HCT116 (cell line): ENCODE data around the gene IQCM. TPM values are rescaled to one million over a fixed set of nuclear protein-coding genes. Genes with fewer than 3 reads are reported as not detected.

Source experiments
- ATAC-seq: fragments of 200-7000 bp; cut with Tn5 transposase; 2 replicates; pipeline ENCODE4 v1.9.1; 2020; ENCODE audit warnings: mild to moderate bottlenecking, moderate library complexity
- BruUV-seq: library from RNA; stranded (reverse); fragments of 400-500 nt; replicated peaks from 2 replicates; lab custom pipeline; 2021; lab: Mats Ljungman, UMichigan
- CTCF ChIA-PET: fragments of 300-600 bp; sonication (Branson Sonifier 250); formaldehyde crosslinking; loops from one replicate; lab custom pipeline; 2021; ENCODE audit warnings: antibody characterized with exemption; lab: Charles Lee
- POLR2A ChIA-PET: fragments of 300-600, 350-600 bp; sonication (Branson Sonifier 250); formaldehyde crosslinking; loops from one replicate; lab custom pipeline; 2021; ENCODE audit warnings: antibody characterized with exemption; lab: Charles Lee
- RAD21 ChIA-PET, 2 experiments: fragments of 300-600 bp; sonication (Branson Sonifier 250); formaldehyde crosslinking; loops; one replicate each; lab custom pipeline; 2023; ENCODE audit warnings: low total read pairs in 2 of 2; ENCODE audit not compliant: uncharacterized antibody in 2 of 2, unreplicated experiment in 2 of 2, low non-redundant PET in 1 of 2; lab: Charles Lee
- DNase-seq: peaks from one replicate; pipeline ENCODE4 v3.0.0-alpha.2; 2010; ENCODE audit warnings: low read depth, low spot score
- H2AFZ ChIP-seq: fragments of 200-600 bp; shearing (Covaris generic), sonication (generic); 2 replicates; pipeline ENCODE4 v1.6.1; 2017; ENCODE audit warnings: low read depth, mixed run types, mixed read lengths, antibody characterized with exemption, low read length; ENCODE audit not compliant: poor library complexity, severe bottlenecking
- H3K27ac ChIP-seq: 2 replicates; pipeline ENCODE4 v1.5.1; 2012; ENCODE audit warnings: low read depth, low read length
- H3K27me3 ChIP-seq: fragments of 200-600 bp; sonication (generic); 2 replicates; pipeline ENCODE4 v1.6.1; 2016; ENCODE audit warnings: mixed run types, low read length, mixed read lengths; ENCODE audit not compliant: insufficient read depth
- H3K36me3 ChIP-seq, 2 experiments: fragments of 200-500 bp in 1 of 2; fragments of 200-600 bp in 1 of 2; sonication (Bioruptor generic) in 1 of 2; sonication (generic) in 1 of 2; 2 replicates each; pipeline versions ENCODE4 v1.5.1 to v1.6.1; 2014 to 2016; ENCODE audit warnings: low read length in 2 of 2, inconsistent platforms in 1 of 2, mixed read lengths in 1 of 2, mixed run types in 1 of 2; ENCODE audit not compliant: insufficient read depth in 2 of 2, control insufficient read depth in 1 of 2
- H3K4me1 ChIP-seq, 2 experiments: fragments of 200-600 bp in 1 of 2; sonication (generic) in 1 of 2; 2 replicates each; pipeline versions ENCODE4 v1.5.1 to v1.6.1; 2012 to 2017; ENCODE audit warnings: low read length in 2 of 2, inconsistent platforms in 1 of 2, mild to moderate bottlenecking in 1 of 2, mixed read lengths in 1 of 2, mixed run types in 1 of 2, moderate library complexity in 1 of 2; ENCODE audit not compliant: insufficient read depth in 2 of 2, control insufficient read depth in 1 of 2
- H3K4me2 ChIP-seq: fragments of 200-600 bp; sonication (generic); 2 replicates; pipeline ENCODE4 v1.6.1; 2017; ENCODE audit warnings: mixed run types, low read length, mixed read lengths
- H3K4me3 ChIP-seq, 2 experiments: fragments of 200-600 bp in 1 of 2; sonication (generic) in 1 of 2; replicated peaks in 1 of 2; 2 replicates each; pipeline ENCODE4 v1.5.1; 2011 to 2016; ENCODE audit warnings: low read length in 2 of 2, control low read depth in 1 of 2, low read depth in 1 of 2, mild to moderate bottlenecking in 1 of 2, mixed read lengths in 1 of 2, mixed run types in 1 of 2
- H3K79me2 ChIP-seq: fragments of 200-600 bp; sonication (generic); 2 replicates; pipeline ENCODE4 v1.6.1; 2017; ENCODE audit warnings: mild to moderate bottlenecking, mixed run types, low read length, moderate library complexity, mixed read lengths; ENCODE audit not compliant: insufficient read depth
- H3K9ac ChIP-seq: fragments of 200-600 bp; sonication (generic); 2 replicates; pipeline ENCODE4 v1.6.1; 2016; ENCODE audit warnings: low read length, mixed read lengths
- H3K9me2 ChIP-seq: fragments of 200-600 bp; sonication (generic), shearing (Covaris generic); 2 replicates; pipeline ENCODE4 v1.6.1; 2017; ENCODE audit warnings: mixed run types, mild to moderate bottlenecking, moderate library complexity; ENCODE audit not compliant: insufficient read depth
- H3K9me3 ChIP-seq, 2 experiments: fragments of 200-500 bp in 1 of 2; fragments of 200-600 bp in 1 of 2; sonication (Bioruptor generic) in 1 of 2; sonication (generic) in 1 of 2; 2 replicates each; pipeline ENCODE4 v1.6.1; 2014 to 2017; ENCODE audit warnings: low read length in 2 of 2, mixed read lengths in 2 of 2, inconsistent platforms in 1 of 2, low read depth in 1 of 2, mild to moderate bottlenecking in 1 of 2, mixed run types in 1 of 2, moderate library complexity in 1 of 2; ENCODE audit not compliant: control insufficient read depth in 1 of 2, insufficient read depth in 1 of 2
- H4K20me1 ChIP-seq: fragments of 200-600 bp; sonication (generic), shearing (Covaris generic); 2 replicates; pipeline ENCODE4 v1.6.1; 2017; ENCODE audit warnings: mixed run types, mild to moderate bottlenecking, moderate library complexity; ENCODE audit not compliant: insufficient read depth
- ELF1 ChIP-seq: IDR thresholded peaks from 2 replicates; pipeline ENCODE4 v1.6.1; 2012; ENCODE audit warnings: low read depth, borderline replicate concordance
- EZH2phosphoT487 ChIP-seq: fragments of 200-600 bp; IDR thresholded peaks from 2 replicates; pipeline ENCODE4 v1.6.1; 2018; ENCODE audit warnings: antibody characterized with exemption, borderline replicate concordance
- JUND ChIP-seq: IDR thresholded peaks from 2 replicates; pipeline ENCODE4 v1.6.1; 2012
- POLR2A ChIP-seq: IDR thresholded peaks from 2 replicates; pipeline ENCODE4 v1.7.0; 2011; ENCODE audit warnings: borderline replicate concordance; ENCODE audit not compliant: insufficient read depth, insufficient read length; ENCODE audit errors: extremely low read depth
- POLR2AphosphoS5 ChIP-seq: IDR thresholded peaks from 2 replicates; pipeline ENCODE4 v1.6.1; 2011; ENCODE audit warnings: mild to moderate bottlenecking, low read depth, low read length, moderate library complexity
- RAD21 ChIP-seq: IDR thresholded peaks from 2 replicates; pipeline ENCODE4 v1.6.1; 2012; ENCODE audit warnings: low read depth, mild to moderate bottlenecking
- SRF ChIP-seq: IDR thresholded peaks from 2 replicates; pipeline ENCODE4 v1.6.1; 2012; ENCODE audit warnings: low read depth
- YY1 ChIP-seq: IDR thresholded peaks from 2 replicates; pipeline ENCODE4 v1.6.1; 2011; ENCODE audit warnings: low read length, low read depth, moderate library complexity, mild to moderate bottlenecking; ENCODE audit not compliant: insufficient replicate concordance; ENCODE audit errors: extremely low read depth
- ZFX ChIP-seq: fragments of 450-650 bp; IDR thresholded peaks from 2 replicates; pipeline ENCODE4 v1.6.1; 2017
- intact Hi-C: fragments of 100-400 bp; cut with micrococcal nuclease; formaldehyde crosslinking; loops from 2 replicates; pipeline ENCODE4 v1.10.0; 2022
- total RNA-seq: library from RNA; stranded (reverse); gene quantifications from one replicate; pipeline ENCODE4 v1.2.1, GENCODE V29; 2021; ENCODE audit not compliant: unreplicated experiment
- TF ChIP-seq, protein P1 (sequence below): IDR thresholded peaks from 2 replicates; pipeline ENCODE4 v1.6.1; 2011; ENCODE audit warnings: mild to moderate bottlenecking, low read length, moderate library complexity; ENCODE audit not compliant: insufficient replicate concordance; ENCODE audit errors: extremely low read depth
- TF ChIP-seq, protein P2 (sequence below): IDR thresholded peaks from 2 replicates; pipeline ENCODE4 v1.6.1; 2012
- TF ChIP-seq, protein P3 (sequence below): IDR thresholded peaks from 2 replicates; pipeline ENCODE4 v1.6.1; 2012; ENCODE audit warnings: low read depth

The IQCM gene
- total RNA-seq, 1 experiment from 2014 or later, result 0.20 TPM

DNA sequence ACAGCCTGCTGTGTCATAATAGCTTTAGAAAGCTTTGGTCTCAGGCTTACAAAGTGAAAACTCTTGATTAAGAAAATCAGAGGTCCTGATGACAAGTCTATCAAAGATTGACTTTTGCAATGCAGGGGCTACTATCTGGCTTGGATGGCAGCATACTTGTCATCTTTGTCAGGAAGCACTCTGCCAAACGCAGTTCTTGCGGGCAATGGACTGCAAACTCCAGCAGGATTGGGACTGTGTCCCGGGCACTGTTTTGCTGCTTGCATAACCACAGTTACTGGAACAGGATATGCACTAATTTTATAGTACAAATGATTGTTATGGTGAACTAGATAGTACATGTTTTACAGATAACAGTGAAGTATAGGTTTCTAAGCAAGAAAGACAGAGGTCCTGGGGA lies 185.6 kb downstream of the IQCM start:
- H2AFZ ChIP-seq, result no peak overlapping the region
- ChIA-PET POLR2A (no interaction called here), CTCF (no interaction called here), RAD21 (no interaction called here)
- H3K9me3 ChIP-seq, result no peaks in the 10 kb centered on the region
- TF ChIP-seq, protein P1, sequence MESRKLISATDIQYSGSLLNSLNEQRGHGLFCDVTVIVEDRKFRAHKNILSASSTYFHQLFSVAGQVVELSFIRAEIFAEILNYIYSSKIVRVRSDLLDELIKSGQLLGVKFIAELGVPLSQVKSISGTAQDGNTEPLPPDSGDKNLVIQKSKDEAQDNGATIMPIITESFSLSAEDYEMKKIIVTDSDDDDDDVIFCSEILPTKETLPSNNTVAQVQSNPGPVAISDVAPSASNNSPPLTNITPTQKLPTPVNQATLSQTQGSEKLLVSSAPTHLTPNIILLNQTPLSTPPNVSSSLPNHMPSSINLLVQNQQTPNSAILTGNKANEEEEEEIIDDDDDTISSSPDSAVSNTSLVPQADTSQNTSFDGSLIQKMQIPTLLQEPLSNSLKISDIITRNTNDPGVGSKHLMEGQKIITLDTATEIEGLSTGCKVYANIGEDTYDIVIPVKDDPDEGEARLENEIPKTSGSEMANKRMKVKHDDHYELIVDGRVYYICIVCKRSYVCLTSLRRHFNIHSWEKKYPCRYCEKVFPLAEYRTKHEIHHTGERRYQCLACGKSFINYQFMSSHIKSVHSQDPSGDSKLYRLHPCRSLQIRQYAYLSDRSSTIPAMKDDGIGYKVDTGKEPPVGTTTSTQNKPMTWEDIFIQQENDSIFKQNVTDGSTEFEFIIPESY, result no peak
- TF ChIP-seq, protein P2, sequence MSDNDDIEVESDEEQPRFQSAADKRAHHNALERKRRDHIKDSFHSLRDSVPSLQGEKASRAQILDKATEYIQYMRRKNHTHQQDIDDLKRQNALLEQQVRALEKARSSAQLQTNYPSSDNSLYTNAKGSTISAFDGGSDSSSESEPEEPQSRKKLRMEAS, result no peak
- TF ChIP-seq YY1 (no peak), RAD21 (no peak), ZFX (no peak), JUND (no peak), POLR2AphosphoS5 (no peak), ELF1 (no peak), EZH2phosphoT487 (no peak), SRF (no peak), POLR2A (no peak)
- TF ChIP-seq, protein P3, sequence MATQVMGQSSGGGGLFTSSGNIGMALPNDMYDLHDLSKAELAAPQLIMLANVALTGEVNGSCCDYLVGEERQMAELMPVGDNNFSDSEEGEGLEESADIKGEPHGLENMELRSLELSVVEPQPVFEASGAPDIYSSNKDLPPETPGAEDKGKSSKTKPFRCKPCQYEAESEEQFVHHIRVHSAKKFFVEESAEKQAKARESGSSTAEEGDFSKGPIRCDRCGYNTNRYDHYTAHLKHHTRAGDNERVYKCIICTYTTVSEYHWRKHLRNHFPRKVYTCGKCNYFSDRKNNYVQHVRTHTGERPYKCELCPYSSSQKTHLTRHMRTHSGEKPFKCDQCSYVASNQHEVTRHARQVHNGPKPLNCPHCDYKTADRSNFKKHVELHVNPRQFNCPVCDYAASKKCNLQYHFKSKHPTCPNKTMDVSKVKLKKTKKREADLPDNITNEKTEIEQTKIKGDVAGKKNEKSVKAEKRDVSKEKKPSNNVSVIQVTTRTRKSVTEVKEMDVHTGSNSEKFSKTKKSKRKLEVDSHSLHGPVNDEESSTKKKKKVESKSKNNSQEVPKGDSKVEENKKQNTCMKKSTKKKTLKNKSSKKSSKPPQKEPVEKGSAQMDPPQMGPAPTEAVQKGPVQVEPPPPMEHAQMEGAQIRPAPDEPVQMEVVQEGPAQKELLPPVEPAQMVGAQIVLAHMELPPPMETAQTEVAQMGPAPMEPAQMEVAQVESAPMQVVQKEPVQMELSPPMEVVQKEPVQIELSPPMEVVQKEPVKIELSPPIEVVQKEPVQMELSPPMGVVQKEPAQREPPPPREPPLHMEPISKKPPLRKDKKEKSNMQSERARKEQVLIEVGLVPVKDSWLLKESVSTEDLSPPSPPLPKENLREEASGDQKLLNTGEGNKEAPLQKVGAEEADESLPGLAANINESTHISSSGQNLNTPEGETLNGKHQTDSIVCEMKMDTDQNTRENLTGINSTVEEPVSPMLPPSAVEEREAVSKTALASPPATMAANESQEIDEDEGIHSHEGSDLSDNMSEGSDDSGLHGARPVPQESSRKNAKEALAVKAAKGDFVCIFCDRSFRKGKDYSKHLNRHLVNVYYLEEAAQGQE, result no peak
- intact Hi-C loops, result no loop called here
- no peak overlapping the region for H3K27ac ChIP-seq
- H3K4me1 ChIP-seq, result no peaks in the 10 kb centered on the region
- BruUV-seq, result no TSS peak
- no peaks in the 10 kb centered on the region for H3K79me2 ChIP-seq
- no peaks in the 10 kb centered on the region for H4K20me1 ChIP-seq
- no peaks in the 10 kb centered on the region for H3K36me3 ChIP-seq
- H3K9ac ChIP-seq, result no peak overlapping the region
- H3K4me2 ChIP-seq, result no peak overlapping the region
- ATAC-seq, result no peak
- H3K4me3 ChIP-seq, result no peak overlapping the region
- DNase-seq, result no peak
- no peaks in the 10 kb centered on the region for H3K9me2 ChIP-seq
- H3K27me3 ChIP-seq, result no peaks in the 10 kb centered on the region
